GM21423 (cell line): ENCODE results near the gene PELO.

ENCODE experiments used
- ATAC-seq: cut with Tn5 transposase; IDR thresholded peaks from one replicate; pipeline ENCODE4 v1.9.1; 2021; ENCODE audit warnings: mild to moderate bottlenecking, moderate library complexity; ENCODE audit not compliant: unreplicated experiment

PELO gene

GRCh38 chr5:52771343-52772039 lies 16.2 kb upstream of the PELO start:
- ATAC-seq = peak; percentile 96

- no peak for ATAC-seq
These were observed 15.0 kb upstream of the PELO start for GRCh38 chr5:52772668-52773067.

GRCh38 chr5:52773342-52773741 lies 14.4 kb upstream of the PELO start:
- ATAC-seq = no peak

GRCh38 chr5:52774005-52774410 lies 13.7 kb upstream of the PELO start:
- no peak for ATAC-seq

GRCh38 chr5:52776116-52776515 lies 11.6 kb upstream of the PELO start:
- ATAC-seq = no peak

- ATAC-seq = no peak
These were observed 10.5 kb upstream of the PELO start for GRCh38 chr5:52777186-52777585.

GRCh38 chr5:52778781-52779180 lies 8.9 kb upstream of the PELO start:
- ATAC-seq = no peak

- no peak for ATAC-seq
These were observed 8.5 kb upstream of the PELO start for GRCh38 chr5:52779213-52779612.

- no peak for ATAC-seq
These were observed 4.3 kb upstream of the PELO start for GRCh38 chr5:52783226-52783959.

- ATAC-seq = no peak
These were observed 3.0 kb upstream of the PELO start for GRCh38 chr5:52784737-52785136.

GRCh38 chr5:52786391-52786790 lies 1.3 kb upstream of the PELO start:
- no peak for ATAC-seq

- no peak for ATAC-seq
These were observed 642 bp upstream of the PELO start for GRCh38 chr5:52786949-52787599.

GRCh38 chr5:52788505-52788821 lies 747 bp downstream of the PELO start:
- ATAC-seq = no peak

- ATAC-seq = no peak
These were observed 1.7 kb downstream of the PELO start for GRCh38 chr5:52789378-52789777.

- no peak for ATAC-seq
These were observed 2.1 kb downstream of the PELO start for GRCh38 chr5:52789851-52790250.

- ATAC-seq = no peak
These were observed 3.6 kb downstream of the PELO start for GRCh38 chr5:52791366-52791765.

GRCh38 chr5:52794519-52794918 lies 6.8 kb downstream of the PELO start:
- ATAC-seq = no peak

GRCh38 chr5:52796031-52796430 lies 8.3 kb downstream of the PELO start:
- ATAC-seq = no peak

- no peak for ATAC-seq
These were observed 8.9 kb downstream of the PELO start for GRCh38 chr5:52796516-52797103.

- ATAC-seq = no peak
These were observed 11.2 kb downstream of the PELO start for GRCh38 chr5:52798938-52799337.

- ATAC-seq = peak; percentile 20
These were observed 11.8 kb downstream of the PELO start for GRCh38 chr5:52799358-52799982.
